HG03457 (cell line): Measurements from ENCODE around the gene UBE3C.
A peak's percentile ranks its signal among the peaks of the same experiment; 100 is the strongest.
"Not testable (repeated sequence)": the region's sequence is repeated elsewhere in the genome, so short reads cannot be mapped to it uniquely, and the experiment has no call there.

Experiments used
- ATAC-seq: cut with Tn5 transposase; IDR thresholded peaks from one replicate; pipeline ENCODE4 v1.9.1; 2021; ENCODE audit warnings: moderate number of reproducible peaks; ENCODE audit not compliant: unreplicated experiment

The UBE3C gene

GRCh38 chr7:157129907-157130460 lies 8.7 kb upstream of the UBE3C start:
- ATAC-seq: no peak

- ATAC-seq: not testable (repeated sequence)
Observed at GRCh38 chr7:157130849-157131248, 7.9 kb upstream of the UBE3C start.

GRCh38 chr7:157132796-157133195 lies 5.9 kb upstream of the UBE3C start:
- ATAC-seq: no peak

GRCh38 chr7:157133304-157133703 lies 5.4 kb upstream of the UBE3C start:
- no peak for ATAC-seq

- ATAC-seq: no peak
Observed at GRCh38 chr7:157136372-157136771, 2.4 kb upstream of the UBE3C start.

GRCh38 chr7:157138101-157138423 lies 664 bp upstream of the UBE3C start:
- no peak for ATAC-seq

- ATAC-seq: peak; percentile 46
Observed at GRCh38 chr7:157139111-157139809, 534 bp downstream of the UBE3C start.

- ATAC-seq: no peak
Observed at GRCh38 chr7:157139810-157140510, 1.2 kb downstream of the UBE3C start.

- no peak for ATAC-seq
Observed at GRCh38 chr7:157140511-157140905, 1.8 kb downstream of the UBE3C start.

GRCh38 chr7:157141525-157142060 lies 2.9 kb downstream of the UBE3C start:
- no peak for ATAC-seq

- ATAC-seq: no peak
Observed at GRCh38 chr7:157143788-157144187, 5.1 kb downstream of the UBE3C start.

GRCh38 chr7:157149317-157149716 lies 10.6 kb downstream of the UBE3C start:
- no peak for ATAC-seq

- no peak for ATAC-seq
Observed at GRCh38 chr7:157150882-157151281, 12.2 kb downstream of the UBE3C start.

- ATAC-seq: no peak
Observed at GRCh38 chr7:157151626-157152339, 13.1 kb downstream of the UBE3C start.

- ATAC-seq: no peak
Observed at GRCh38 chr7:157152391-157152937, 13.7 kb downstream of the UBE3C start.

- no peak for ATAC-seq
Observed at GRCh38 chr7:157153260-157153659, 14.5 kb downstream of the UBE3C start.

- ATAC-seq: no peak
Observed at GRCh38 chr7:157155959-157156358, 17.2 kb downstream of the UBE3C start.

GRCh38 chr7:157158400-157158799 lies 19.7 kb downstream of the UBE3C start:
- no peak for ATAC-seq

GRCh38 chr7:157159537-157159936 lies 20.8 kb downstream of the UBE3C start:
- ATAC-seq: not testable (repeated sequence)

- ATAC-seq: no peak
Observed at GRCh38 chr7:157160433-157160832, 21.7 kb downstream of the UBE3C start.

GRCh38 chr7:157165987-157166386 lies 27.3 kb downstream of the UBE3C start:
- no peak for ATAC-seq
